ENCODE data around the gene IL1RN.
"Not testable (repeated sequence)": the region's sequence is repeated elsewhere in the genome, so short reads cannot be mapped to it uniquely, and the experiment has no call there.

Gene IL1RN, protein sequence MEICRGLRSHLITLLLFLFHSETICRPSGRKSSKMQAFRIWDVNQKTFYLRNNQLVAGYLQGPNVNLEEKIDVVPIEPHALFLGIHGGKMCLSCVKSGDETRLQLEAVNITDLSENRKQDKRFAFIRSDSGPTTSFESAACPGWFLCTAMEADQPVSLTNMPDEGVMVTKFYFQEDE

GRCh38 chr2:113126845-113127645 is at the start of gene IL1RN:
TSS of gene IL1RN (plus strand) at chr2:113127598. CDS start at chr2:113127625, 27 bp downstream.
- peak; percentile 26 to 75 for DNase-seq

GRCh38 chr2:113077921-113078320 is 49.5 kb upstream of the IL1RN start:
- DNase-seq: no peak

DNA sequence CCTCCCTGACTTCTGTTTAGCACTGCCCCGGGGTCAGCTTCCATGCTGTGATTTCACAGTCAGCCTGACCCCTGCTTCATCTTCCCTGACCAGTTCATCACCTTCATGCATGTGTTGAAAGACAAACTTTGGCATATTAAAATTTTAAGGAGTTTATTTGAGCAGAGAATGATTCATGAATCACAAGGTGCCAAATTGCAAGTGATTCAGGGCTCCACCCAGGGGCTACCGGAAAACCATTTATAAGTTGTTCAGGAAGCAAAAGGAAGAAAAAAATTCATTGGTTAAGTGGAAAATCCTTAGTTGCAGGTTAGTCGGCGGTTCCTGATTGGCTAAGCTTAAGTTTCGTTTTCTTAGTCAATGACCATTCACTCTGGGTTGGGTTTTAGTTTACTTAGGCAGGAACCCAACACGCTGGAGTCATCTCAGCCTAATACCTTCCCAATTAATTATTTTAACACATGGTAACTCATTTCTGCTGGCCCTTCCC is 49.0 kb upstream of the IL1RN start:
- DNase-seq: no peak

DNA sequence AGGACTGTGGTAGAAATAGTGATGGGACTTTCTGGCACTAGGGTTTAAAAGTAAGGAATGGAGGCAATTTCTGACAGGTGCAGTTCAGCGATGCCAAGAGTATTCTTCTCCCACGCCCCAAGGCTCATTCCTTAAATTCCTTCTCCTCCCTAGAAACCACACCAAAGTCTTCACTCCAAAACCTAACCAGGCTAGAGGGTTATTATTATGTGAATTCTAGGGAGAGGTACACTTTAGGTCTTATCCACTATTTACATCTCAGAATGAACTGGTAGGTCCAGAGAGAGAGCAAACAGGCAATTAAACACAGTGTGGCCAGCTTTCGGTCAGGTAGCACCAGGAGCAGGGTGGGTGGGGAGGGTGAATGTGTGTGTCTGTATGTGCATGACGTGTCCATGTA is 48.3 kb upstream of the IL1RN start:
- DNase-seq: no peak

DNA sequence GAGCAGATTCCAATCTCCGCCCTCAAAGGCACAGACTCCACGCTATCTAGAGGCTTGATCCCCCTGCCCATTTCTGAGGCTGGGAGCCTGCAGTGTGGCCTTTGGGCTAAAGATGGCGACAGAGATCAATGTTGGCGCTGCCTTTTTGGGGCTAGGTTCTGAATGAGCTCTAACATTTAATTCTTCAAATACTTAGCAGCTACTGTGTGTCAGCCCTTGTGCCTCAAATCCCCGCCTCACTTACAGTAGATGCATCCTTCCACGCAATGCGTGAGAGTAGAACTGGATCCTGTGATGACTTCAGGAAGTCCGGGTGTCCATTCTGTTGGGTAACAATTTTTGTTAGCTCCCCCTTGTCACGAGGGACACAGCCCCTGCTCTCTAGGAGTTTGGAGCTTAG is 47.3 kb upstream of the IL1RN start:
- DNase-seq: peak; percentile 25 to 34

DNA sequence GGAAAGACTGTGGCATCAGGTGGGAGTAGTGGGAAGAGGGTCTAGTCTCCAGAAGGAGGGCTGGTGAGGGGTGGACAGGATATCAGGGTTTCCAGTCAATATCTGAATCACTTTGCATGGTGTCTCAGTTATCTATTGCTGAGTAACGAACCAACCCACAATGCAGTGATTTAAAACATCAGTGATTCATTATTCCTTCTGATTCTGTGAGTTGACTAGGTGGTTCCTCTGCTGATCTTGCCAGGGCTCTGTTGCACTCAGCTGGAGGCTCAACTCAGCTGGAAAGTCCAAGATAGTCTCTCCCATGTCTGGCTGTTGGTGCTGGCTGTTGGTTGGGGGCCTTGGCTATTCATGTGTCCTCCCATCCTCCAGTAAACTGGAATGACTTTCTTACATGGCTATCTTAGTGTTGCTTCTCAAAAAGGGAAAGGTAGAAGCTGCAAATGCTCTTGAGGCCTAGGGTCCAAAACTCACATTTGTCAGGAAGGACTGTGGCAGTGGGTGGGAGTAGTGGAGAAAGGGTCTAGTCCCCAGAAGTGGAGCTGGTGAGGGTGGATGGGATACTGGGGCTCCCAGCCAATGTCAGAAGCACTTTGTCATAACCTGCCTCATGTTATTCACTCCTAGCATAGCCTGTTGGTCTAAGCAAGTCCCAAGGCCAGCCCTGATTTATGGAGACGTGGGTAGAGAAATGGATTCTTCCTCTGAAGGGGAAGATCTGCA is 45.7 kb upstream of the IL1RN start:
- no peak for DNase-seq

GRCh38 chr2:113083296-113083695 is 44.1 kb upstream of the IL1RN start:
- DNase-seq: peak in 1 of 2 donors; percentile 42

DNA sequence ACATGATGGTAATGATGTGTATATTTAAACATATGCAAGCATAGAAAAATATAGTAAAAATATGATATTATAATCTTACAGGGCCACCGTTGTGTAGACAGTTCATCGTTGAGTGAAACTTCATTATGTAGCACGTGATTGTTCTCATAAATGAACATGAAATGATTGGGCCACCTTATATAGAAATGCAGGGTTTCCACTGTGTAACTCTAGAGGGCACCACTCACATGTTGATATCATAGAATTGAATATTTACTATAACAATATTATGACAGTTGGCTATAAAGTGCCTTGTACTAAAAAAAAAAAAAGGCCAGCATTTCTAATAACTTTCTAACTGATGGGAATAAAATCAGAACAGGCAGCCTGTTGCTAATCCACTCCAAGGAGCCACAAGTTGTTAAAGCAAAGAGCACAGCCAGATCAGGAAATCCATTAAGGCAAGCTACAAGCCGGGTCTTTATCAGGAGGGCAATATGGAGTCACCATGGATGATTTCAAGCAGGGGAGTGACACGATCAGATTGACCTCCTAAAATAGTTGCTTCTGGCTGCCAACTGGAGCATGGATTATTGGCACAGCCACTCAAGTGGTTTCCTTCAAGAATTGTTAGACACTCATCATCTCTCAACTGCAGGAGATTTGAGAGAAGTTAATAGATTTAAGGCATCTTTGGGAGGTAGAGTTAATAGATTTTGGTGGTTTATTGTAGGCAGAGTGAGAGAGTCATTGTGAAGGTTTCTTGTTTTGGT is 43.0 kb upstream of the IL1RN start:
- DNase-seq: peak in 1 of 2 donors; percentile 27

DNA sequence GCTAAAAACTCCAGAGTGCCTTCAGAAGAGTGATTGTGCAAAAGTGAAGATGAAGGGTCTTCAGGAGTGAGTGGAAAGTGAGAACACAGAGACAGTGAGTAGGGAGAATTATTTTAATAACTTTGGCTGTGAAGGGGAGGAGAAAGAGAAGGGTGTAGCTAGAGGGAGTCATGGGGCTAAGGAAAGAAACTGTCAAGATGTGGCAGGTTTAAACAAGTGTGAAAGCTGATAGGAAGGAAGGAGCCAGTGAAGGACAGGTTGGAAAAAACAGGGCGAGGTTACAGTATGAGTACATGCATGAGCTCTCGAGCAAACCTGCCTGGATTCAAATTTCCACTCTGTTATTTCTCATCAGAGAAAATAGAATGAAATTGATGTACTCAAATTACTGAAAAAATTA is 41.9 kb upstream of the IL1RN start:
- no peak for DNase-seq

DNA sequence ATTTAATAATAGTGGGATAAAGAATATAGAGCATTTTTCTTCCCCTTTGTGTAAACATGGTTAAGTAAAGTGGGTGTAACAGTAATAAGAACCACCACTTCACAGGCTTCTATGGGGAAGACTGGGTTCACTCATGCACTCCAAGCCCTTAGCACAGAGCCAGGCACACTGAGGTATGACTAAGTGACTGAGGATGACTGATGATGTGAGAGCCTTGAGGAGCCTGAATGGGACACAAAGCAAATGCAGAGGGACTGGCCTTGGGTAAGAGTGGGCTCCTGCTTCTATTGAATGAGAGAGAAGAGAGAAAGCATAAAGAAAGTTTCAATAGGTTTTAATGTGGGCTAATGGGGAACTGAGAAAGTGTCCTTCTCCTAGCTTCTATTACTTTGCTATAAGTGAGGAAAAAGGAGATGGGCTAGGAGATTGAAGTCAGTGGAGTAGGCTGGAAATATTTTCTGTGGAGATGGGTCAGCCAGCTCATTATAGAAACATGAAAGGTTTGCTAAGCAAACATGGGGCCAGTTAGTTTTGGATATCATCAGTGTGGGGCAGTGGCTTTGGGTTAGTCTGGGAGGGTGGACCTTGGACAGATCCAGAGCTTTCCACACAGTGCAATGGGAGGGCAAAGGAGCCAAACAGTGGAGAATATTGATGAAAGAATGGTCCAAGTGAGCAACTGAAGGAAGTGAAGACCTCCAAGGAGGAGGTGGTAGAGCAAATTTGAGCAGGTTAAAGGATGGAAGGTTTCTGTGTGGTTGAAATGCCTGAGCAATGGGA is 39.0 kb upstream of the IL1RN start:
- DNase-seq: no peak

GRCh38 chr2:113089916-113090315 is 37.5 kb upstream of the IL1RN start:
- no peak for DNase-seq

GRCh38 chr2:113091231-113091896 is 36.0 kb upstream of the IL1RN start:
- no peak for DNase-seq

GRCh38 chr2:113092864-113093612 is 34.4 kb upstream of the IL1RN start:
- DNase-seq: no peak

GRCh38 chr2:113093613-113093977 is 33.8 kb upstream of the IL1RN start:
- no peak for DNase-seq

DNA sequence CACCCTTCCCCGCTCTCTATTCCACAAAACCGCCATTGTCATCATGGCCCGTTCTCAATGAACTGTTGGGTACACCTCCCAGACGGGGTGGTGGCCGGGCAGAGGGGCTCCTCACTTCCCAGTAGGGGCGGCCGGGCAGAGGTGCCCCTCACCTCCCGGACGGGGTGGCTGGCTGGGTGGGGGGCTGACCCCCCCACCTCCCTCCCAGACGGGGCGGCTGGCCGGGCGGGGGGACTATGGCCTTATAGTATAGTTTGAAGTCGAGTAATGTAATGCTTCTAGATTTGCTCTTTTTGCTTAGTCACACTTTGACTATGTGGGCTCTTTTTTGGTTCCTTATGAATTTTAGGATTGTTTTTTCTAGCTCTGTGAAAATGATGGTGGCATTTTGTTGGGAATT is 31.1 kb upstream of the IL1RN start:
- not testable (repeated sequence) for DNase-seq

DNA sequence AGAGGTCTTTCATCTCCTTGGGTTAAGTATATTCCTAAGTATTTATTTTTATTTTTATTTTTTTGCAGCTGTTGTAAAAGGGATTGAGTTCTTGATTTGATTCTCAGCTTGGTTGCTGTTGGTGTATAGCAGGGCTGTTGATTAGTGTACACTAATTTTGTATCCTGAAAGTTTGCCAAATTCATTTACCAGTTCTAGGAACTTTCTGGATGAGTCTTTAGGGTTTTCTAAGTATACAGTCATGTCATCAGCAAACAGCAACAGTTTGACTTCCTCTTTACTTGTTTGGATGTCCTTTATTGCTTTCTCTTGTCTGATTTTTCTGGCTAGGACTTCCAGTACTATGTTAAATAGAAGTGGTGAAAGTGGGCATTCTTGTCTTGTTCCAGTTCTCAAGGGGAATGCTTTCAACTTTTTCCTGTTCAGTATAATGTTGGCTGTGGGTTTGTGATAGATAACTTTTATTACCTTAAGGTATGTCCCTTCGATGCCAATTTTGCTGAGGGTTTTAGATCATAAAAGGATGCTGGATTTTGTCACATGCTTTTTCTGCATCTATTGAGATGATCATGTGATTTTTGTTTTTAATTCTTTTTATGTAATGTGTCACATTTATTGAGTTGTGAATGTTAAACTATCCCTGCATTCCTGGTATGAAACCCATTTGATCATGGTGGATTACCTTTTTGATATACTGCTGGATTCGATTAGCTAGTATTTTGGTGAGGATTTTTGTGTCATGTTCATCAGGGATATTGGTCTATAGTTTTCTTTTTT is 30.4 kb upstream of the IL1RN start:
- not testable (repeated sequence) for DNase-seq

GRCh38 chr2:113098041-113098440 is 29.4 kb upstream of the IL1RN start:
- peak in 1 of 2 donors; percentile 46 for DNase-seq

GRCh38 chr2:113098532-113098931 is 28.9 kb upstream of the IL1RN start:
- DNase-seq: no peak

- no peak for DNase-seq
These were observed 25.3 kb upstream of the IL1RN start for GRCh38 chr2:113102133-113102532.

- DNase-seq: no peak
These were observed 24.1 kb upstream of the IL1RN start for GRCh38 chr2:113103277-113103676.

All from CD4-positive, alpha-beta T cell treated with Interleukin-4 for 1 hour (primary cell).